ENCODE results near the gene FAM161B.
"Not testable (repeated sequence)": the region's sequence is repeated elsewhere in the genome, so short reads cannot be mapped to it uniquely, and the experiment has no call there.

The FAM161B gene

GRCh38 chr14:73943083-73943482 lies 6.8 kb downstream of the FAM161B start:
- DNase-seq: no peak

- no peak for DNase-seq
Observed at GRCh38 chr14:73942180-73942579, 7.7 kb downstream of the FAM161B start.

DNA sequence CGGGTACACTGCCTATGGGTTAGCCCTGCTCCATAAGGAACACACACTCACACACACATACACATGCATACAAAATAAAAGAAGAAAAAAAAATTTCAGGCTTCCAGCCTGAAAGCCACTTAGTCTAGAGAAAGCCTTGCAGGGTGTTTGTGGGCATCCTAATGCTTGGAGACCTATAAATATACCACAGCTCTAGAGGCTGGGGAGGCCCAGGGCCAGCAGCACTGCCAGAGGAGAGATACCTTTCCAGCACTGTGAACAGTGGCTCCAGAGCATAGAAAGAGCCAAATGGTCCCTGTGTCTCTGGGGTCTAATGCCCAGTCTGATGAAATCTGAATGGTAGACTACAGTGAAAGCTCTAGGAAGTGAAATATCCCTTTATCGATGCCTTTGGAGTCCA lies 12.9 kb downstream of the FAM161B start:
- DNase-seq: no peak

GRCh38 chr14:73936548-73936947 lies 13.3 kb downstream of the FAM161B start:
- DNase-seq: no peak

DNA sequence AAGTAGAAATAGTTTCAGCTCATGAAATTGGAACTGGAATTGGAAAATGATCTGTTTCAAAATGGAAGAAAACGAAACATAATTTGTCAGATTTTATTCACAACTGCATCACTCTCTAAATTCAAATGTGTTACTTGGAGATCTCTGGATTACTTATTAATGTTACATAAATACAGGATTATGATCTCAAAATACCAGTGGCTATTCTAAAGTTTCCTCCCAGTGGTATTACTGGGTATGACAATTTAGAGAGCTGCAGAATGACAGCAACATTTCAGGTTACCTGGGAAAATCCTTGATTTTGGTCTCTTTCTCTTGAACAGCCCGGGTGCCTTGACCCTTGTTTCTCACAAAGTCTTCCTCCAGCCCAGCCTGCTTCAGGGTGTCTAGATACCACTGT lies 14.2 kb downstream of the FAM161B start:
- no peak for DNase-seq

DNA sequence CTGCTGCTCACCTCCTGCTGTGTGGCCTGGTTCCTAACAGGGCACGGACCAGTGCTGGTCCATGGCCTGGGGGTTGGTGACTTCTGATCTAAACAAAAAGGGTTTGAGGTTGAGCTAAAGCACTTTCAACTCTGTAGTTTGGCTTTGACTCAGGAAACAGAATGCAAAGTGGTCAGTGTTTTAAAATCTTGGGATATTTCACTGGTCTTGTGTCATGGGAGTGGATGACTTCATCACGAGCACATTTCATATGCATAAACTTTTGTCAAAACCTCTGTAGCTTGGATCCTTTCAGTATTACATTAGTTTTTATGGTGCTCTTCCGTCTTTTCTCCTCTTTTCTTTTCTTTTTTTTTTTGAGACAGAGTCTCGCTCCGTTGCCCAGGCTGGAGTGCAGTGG lies 25.6 kb downstream of the FAM161B start:
- no peak for DNase-seq

- not testable (repeated sequence) for DNase-seq
Observed at GRCh38 chr14:73919457-73919856, 30.4 kb downstream of the FAM161B start.

DNA sequence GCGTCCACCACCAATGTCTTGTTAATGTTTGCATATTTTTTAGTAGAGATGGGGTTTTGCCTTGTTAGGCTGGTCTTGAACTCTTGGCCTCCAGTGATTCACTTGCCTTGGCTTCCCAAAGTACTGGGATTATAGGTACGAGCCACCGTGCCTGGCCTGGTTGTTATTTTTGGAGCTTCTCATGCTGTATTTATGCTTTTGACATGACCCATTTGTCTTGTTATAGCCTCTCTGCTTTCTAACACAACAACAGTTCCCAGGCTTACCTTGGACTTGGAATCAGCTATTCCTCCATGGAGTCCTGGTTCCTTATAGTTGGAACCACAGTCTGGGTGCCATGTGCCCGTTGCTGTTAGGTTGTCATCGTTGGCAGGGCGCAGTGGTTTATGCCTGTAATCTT lies 33.6 kb downstream of the FAM161B start:
- DNase-seq: no peak

GRCh38 chr14:73913256-73913655 lies 36.6 kb downstream of the FAM161B start:
- DNase-seq: no peak

DNA sequence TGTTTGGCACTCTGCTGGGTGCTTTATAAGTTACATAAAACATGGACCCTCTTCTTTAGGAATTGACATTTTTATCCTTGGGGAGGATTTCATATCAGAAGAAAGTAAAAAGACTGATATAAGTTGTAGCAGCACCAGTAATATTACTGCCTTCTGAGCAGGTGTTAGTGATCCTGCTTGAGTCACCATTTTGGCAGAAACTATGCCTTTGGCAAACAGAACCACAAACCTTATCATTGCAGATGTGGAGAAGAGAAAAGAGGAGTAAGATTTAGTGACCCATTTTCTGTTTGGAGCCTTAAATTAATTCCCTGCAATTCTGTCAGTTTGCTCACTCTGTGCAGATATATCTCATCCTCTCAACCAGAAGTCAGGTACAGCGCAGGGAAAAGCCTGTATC lies 40.2 kb downstream of the FAM161B start:
- no peak for DNase-seq

DNA sequence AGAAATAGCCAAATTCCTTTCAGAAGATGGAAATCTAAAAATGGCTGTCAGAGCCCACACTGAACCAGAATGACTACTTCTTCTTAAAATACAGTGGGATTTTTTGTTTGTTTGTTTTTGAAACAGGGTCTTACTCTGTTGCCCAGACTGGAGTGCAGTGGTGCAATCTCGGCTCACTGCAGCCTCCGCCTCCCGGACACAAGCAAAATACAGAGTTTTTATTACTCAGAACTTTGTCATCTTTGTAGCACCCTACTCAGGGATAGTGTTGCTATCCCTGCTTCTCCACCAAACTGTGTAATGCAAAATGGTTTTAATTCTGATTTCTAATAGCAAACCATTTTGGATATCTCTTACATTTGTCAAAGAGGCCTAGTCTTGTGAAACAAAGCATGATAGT lies 46.9 kb downstream of the FAM161B start:
- DNase-seq: no peak

DNA sequence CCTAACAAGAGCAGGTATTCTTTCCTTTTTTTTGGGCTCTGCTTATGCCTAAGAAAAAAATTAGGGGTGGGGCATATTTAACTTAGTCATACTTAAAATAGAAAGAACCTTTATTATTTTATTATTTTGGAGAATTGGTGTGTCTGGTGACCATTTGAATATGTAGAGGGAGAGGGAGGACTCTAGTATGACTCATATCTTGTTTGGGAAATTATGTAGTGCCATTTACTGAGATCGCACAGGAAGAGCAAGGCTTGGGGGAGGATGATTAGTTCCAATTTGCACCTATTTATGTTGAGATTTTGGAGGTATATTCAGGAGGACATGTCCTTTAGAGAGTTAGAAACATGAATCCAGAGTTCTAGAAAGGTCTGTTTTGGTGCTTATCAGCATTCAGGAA lies 53.4 kb downstream of the FAM161B start:
- no peak for DNase-seq

DNA sequence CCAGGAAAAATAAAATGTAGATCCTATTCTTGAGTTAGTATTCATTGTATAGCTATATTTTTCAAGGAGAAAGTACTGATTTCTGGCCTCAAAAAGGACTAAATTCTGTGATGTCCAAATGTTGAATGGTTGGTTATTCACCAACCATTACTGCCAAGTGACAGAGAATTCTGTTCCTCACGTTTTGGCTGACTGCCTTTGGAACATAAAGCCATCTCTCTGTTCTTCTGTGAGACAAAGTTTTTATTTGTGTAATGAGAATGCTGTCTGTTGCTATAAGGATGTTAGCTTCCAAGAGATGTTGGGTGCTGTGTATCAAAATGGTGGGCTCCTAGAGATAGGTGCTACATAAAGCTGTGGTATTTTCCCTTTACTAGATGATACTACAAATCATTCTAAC lies 54.0 kb downstream of the FAM161B start:
- DNase-seq: no peak

DNA sequence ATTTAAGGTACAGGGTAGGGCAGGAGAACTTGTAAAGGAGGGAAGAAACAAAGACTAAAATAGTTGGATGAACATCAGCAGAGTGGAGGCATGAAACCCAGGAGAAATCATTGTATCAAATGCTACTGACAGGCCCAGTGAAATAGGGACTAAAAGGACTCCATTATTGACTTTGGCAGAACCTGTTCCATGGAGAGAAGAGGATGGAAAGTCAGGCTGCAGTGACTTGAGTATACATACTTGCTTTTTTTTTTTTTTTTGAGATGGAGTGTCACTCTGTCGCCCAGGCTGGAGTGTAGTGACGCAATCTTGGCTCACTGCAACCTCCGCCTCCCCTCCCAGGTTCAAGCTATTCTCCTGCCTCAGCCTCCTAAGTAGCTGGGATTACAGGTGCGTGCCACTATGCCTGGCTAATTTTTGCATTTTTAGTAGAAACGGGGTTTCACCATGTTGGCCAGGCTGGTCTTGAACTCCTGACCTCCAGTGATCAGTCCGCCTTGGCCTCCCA lies 55.7 kb downstream of the FAM161B start:
- not testable (repeated sequence) for DNase-seq

DNA sequence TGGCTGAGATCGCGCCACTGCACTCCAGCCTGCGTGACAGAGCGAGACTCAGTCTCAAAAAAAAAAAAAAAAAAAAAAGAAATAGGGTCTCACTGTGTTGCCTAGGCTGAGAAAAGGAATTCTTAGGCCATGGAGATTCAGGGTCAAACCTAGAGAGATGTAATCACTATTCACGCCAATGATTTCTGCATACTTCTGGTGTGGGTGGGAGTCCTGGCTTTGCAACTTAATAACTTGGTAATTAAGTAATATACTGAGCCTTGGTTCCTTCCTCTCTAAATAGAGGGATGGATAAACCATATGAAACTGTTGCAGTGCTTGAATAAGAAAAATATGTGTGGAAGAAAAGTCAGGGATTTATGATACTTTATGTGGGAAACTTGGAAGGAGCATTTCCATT lies 60.5 kb downstream of the FAM161B start:
- DNase-seq: no peak

- no peak for DNase-seq
Observed at GRCh38 chr14:73888971-73889370, 60.9 kb downstream of the FAM161B start.

GRCh38 chr14:73888460-73888725 lies 61.5 kb downstream of the FAM161B start:
- no peak for DNase-seq

DNA sequence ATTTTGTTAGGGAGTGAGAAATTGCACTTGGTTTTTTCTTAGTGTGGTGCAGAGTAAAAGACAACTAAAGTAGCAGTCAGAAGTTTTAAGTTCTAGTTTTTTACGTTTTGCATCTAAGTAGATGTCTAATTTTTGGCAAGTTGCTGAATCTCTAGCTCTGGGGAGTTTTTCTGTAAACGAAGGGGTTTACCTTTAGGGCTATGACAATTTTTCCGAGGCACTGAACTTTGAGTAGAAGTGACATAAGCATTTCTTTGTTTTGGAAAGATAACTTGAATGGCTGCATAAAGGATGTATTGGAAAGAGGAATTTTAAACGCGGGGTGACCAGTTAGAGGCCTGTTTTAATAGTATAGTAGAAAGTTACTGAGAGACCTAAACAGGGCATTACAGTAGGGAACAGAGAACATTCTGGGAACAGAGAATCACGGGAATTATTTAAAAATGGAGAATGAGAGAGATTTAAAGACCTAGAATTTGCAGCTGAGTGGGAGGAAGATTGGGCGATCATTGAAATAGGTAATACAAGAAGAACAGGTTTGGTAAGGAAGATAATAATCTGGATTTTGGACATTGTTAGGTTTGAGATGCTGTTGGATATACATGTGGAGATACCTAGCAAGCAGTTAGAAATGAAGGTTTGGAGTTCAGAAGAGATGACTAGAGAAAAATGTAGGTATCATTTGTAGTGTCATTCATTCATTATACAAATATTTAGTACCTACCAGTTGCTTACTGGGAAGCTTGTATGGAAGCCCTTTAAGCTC lies 62.0 kb downstream of the FAM161B start:
- DNase-seq: no peak

GRCh38 chr14:73887318-73887616 lies 62.6 kb downstream of the FAM161B start:
- no peak for DNase-seq

GRCh38 chr14:73886449-73887317 lies 63.2 kb downstream of the FAM161B start, which contains the start of gene ZNF410:
Gene ZNF410, plus strand, starts transcription at chr14:73886859. Its CDS starts 5,317 bp downstream, at chr14:73892176.
- peak; percentile 64 for DNase-seq

GRCh38 chr14:73884438-73885190 lies 65.3 kb downstream of the FAM161B start:
- no peak for DNase-seq

All from cortex of kidney (tissue), 1 donor.